Transverse colon (tissue), 3 donors: ENCODE measurements around the gene BCAR3.

Source experiments
- POLR2A ChIP-seq: fragments of 450-650 bp; IDR thresholded peaks from one replicate; pipeline ENCODE4 v1.6.1; 2016; ENCODE audit warnings: antibody characterized with exemption, mild to moderate bottlenecking, moderate library complexity
- TF ChIP-seq, protein P1 (sequence below), 5 experiments: fragments of 200-600 bp in 3 of 5; fragments of 450-650 bp in 2 of 5; sonication (generic) in 3 of 5; IDR thresholded peaks; 1 replicate in 2 of 5; 2 replicates in 3 of 5; pipeline ENCODE4 v1.5.1; 2016 to 2017; ENCODE audit warnings: antibody characterized with exemption in 5 of 5, inconsistent platforms in 3 of 5, mild to moderate bottlenecking in 2 of 5, moderate library complexity in 1 of 5

- TF ChIP-seq, protein P1, sequence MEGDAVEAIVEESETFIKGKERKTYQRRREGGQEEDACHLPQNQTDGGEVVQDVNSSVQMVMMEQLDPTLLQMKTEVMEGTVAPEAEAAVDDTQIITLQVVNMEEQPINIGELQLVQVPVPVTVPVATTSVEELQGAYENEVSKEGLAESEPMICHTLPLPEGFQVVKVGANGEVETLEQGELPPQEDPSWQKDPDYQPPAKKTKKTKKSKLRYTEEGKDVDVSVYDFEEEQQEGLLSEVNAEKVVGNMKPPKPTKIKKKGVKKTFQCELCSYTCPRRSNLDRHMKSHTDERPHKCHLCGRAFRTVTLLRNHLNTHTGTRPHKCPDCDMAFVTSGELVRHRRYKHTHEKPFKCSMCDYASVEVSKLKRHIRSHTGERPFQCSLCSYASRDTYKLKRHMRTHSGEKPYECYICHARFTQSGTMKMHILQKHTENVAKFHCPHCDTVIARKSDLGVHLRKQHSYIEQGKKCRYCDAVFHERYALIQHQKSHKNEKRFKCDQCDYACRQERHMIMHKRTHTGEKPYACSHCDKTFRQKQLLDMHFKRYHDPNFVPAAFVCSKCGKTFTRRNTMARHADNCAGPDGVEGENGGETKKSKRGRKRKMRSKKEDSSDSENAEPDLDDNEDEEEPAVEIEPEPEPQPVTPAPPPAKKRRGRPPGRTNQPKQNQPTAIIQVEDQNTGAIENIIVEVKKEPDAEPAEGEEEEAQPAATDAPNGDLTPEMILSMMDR (IDR thresholded peaks at IDR 0.05), result no peak
- no peak for TF ChIP-seq POLR2A
Observed at GRCh38 chr1:93686504-93687250, 5.0 kb upstream of the BCAR3 start.
